PC-3 (cell line): ENCODE results near the gene SNED1. TPM values are rescaled to one million over a fixed set of nuclear protein-coding genes. Genes with fewer than 3 reads are reported as not detected.

Experiments
- ATAC-seq: fragments of 200-7000 bp; cut with Tn5 transposase; 2 replicates; pipeline ENCODE4 v1.9.1; 2020; ENCODE audit warnings: mild to moderate bottlenecking, moderate library complexity
- BruUV-seq: library from RNA; stranded (reverse); fragments of 400-500 nt; replicated peaks from 2 replicates; lab custom pipeline; 2021; lab: Mats Ljungman, UMichigan
- CTCF ChIA-PET: fragments of 300-600 bp; sonication (Branson Sonifier 250); formaldehyde crosslinking; loops from one replicate; lab custom pipeline; 2022; ENCODE audit warnings: antibody characterized with exemption; lab: Charles Lee
- POLR2A ChIA-PET: fragments of 300-600 bp; sonication (Branson Sonifier 250); formaldehyde crosslinking; loops from one replicate; lab custom pipeline; 2022; ENCODE audit warnings: antibody characterized with exemption; ENCODE audit not compliant: unreplicated experiment; lab: Charles Lee
- DNase-seq: peaks from one replicate; pipeline ENCODE4 v3.0.0-alpha.2; 2015
- H2AFZ ChIP-seq: fragments of 300-600 bp; sonication (generic); 2 replicates; pipeline ENCODE4 v1.6.0; 2016; ENCODE audit warnings: antibody characterized with exemption, low read length
- H3F3A ChIP-seq: fragments of 300-600 bp; sonication (generic); one replicate; pipeline ENCODE4 v1.6.0; 2017; ENCODE audit warnings: antibody characterized with exemption, low read length, control low read depth, mild to moderate bottlenecking; ENCODE audit not compliant: unreplicated experiment
- H3K27ac ChIP-seq: fragments of 300-600 bp; sonication (generic); 2 replicates; pipeline ENCODE4 v1.5.1; 2016; ENCODE audit warnings: mild to moderate bottlenecking, low read length
- H3K27me3 ChIP-seq: fragments of 300-600 bp; sonication (generic); 2 replicates; pipeline ENCODE4 v1.6.1; 2016; ENCODE audit warnings: low read length, mixed read lengths
- H3K36me3 ChIP-seq: fragments of 300-600 bp; sonication (generic); 2 replicates; pipeline ENCODE4 v1.6.1; 2016; ENCODE audit warnings: low read depth, mixed run types, low read length, mixed read lengths
- H3K4me1 ChIP-seq: fragments of 300-600 bp; sonication (generic); 2 replicates; pipeline ENCODE4 v1.5.1; 2016; ENCODE audit warnings: low read length; ENCODE audit not compliant: insufficient read depth
- H3K4me2 ChIP-seq: fragments of 300-600 bp; sonication (generic); 2 replicates; pipeline ENCODE4 v1.6.0; 2016; ENCODE audit warnings: low read length
- H3K4me3 ChIP-seq: fragments of 300-600 bp; sonication (generic); 2 replicates; pipeline ENCODE4 v1.5.1; 2016; ENCODE audit warnings: mild to moderate bottlenecking, low read length, mixed read lengths
- H3K79me2 ChIP-seq: fragments of 300-600 bp; sonication (generic); 2 replicates; pipeline ENCODE4 v1.6.1; 2017; ENCODE audit warnings: low read length, mixed read lengths
- H3K9ac ChIP-seq: fragments of 300-600 bp; sonication (generic); 2 replicates; pipeline ENCODE4 v1.6.0; 2016; ENCODE audit warnings: mild to moderate bottlenecking, low read length
- H3K9me2 ChIP-seq: fragments of 300-600 bp; sonication (generic); replicated peaks from 2 replicates; pipeline ENCODE4 v1.6.1; 2016; ENCODE audit warnings: mixed run types, low read length, mixed read lengths
- H3K9me3 ChIP-seq: fragments of 300-600 bp; sonication (generic); 2 replicates; pipeline ENCODE4 v1.6.1; 2016; ENCODE audit warnings: low read length, mixed read lengths
- H4K20me1 ChIP-seq: fragments of 300-600 bp; sonication (generic); 2 replicates; pipeline ENCODE4 v1.6.1; 2016; ENCODE audit warnings: low read length, mixed read lengths
- CTCF ChIP-seq: fragments of 300-600 bp; sonication (generic); conservative IDR thresholded peaks from 2 replicates; pipeline ENCODE4 v1.5.1; 2017; ENCODE audit warnings: antibody characterized with exemption, low read depth, mild to moderate bottlenecking, low read length
- EZH2 ChIP-seq: fragments of 300-600 bp; sonication (generic); IDR thresholded peaks from one replicate; pipeline ENCODE4 v1.6.1; 2017; ENCODE audit warnings: antibody characterized with exemption, mild to moderate bottlenecking, low read length; ENCODE audit not compliant: unreplicated experiment
- EZH2phosphoT487 ChIP-seq: fragments of 300-600 bp; sonication (generic); IDR thresholded peaks from 2 replicates; pipeline ENCODE4 v1.6.1; 2018; ENCODE audit warnings: mild to moderate bottlenecking, antibody characterized with exemption, low read length, borderline replicate concordance
- intact Hi-C: fragments of 100-400 bp; cut with micrococcal nuclease; formaldehyde crosslinking; loops from 2 replicates; pipeline ENCODE4 v1.9.0; 2023
- total RNA-seq: library from RNA; depleted of rRNA; stranded (reverse); fragments of >200 nt; gene quantifications from 2 replicates; pipeline ENCODE4 v1.2.3, GENCODE V29; 2014

Gene SNED1
- total RNA-seq, 1 experiment from 2014 or later: 0.66 TPM

- no TSS peak for BruUV-seq
- no peaks in the 10 kb centered on the region for H3K79me2 ChIP-seq
- no peak for ATAC-seq
- ChIA-PET CTCF (no interaction called here), POLR2A (no interaction called here)
- no peak overlapping the region for H2AFZ ChIP-seq
- H3K4me1 ChIP-seq: peaks cover 9% of the 10 kb centered on the region
- DNase-seq: no peak
- H3K9ac ChIP-seq: no peak overlapping the region
- H4K20me1 ChIP-seq: no peaks in the 10 kb centered on the region
- no peaks in the 10 kb centered on the region for H3K9me2 ChIP-seq
- H3K4me3 ChIP-seq: no peak overlapping the region
- H3K27ac ChIP-seq: no peak overlapping the region
- no peaks in the 10 kb centered on the region for H3F3A ChIP-seq
- H3K4me2 ChIP-seq: no peak overlapping the region
- no peaks in the 10 kb centered on the region for H3K27me3 ChIP-seq
- TF ChIP-seq CTCF: no peak
- no peak for TF ChIP-seq EZH2
- TF ChIP-seq EZH2phosphoT487: no peak
- intact Hi-C loops: no loop called here
- H3K9me3 ChIP-seq: peaks cover 15% of the 10 kb centered on the region
- H3K36me3 ChIP-seq: no peaks in the 10 kb centered on the region; the same call in 1 of the 2 replicates
Observed at GRCh38 chr2:241007111-241007510, 8.7 kb downstream of the SNED1 start.

GRCh38 chr2:241007880-241008710 is 9.7 kb downstream of the SNED1 start:
- Histone ChIP-seq H2AFZ (no peak overlapping the region), H3K79me2 (no peaks in the 10 kb centered on the region), H3K27me3 (no peaks in the 10 kb centered on the region), H3K4me1 (peaks cover 9% of the 10 kb centered on the region), H3F3A (no peaks in the 10 kb centered on the region), H3K27ac (no peak overlapping the region), H4K20me1 (no peaks in the 10 kb centered on the region), H3K36me3 (no peaks in the 10 kb centered on the region; the same call in 1 of the 2 replicates), H3K9me3 (peaks cover 15% of the 10 kb centered on the region), H3K4me2 (no peak overlapping the region), H3K4me3 (no peak overlapping the region), H3K9ac (no peak overlapping the region), H3K9me2 (no peaks in the 10 kb centered on the region)
- no TSS peak for BruUV-seq
- TF ChIP-seq CTCF (no peak), EZH2phosphoT487 (no peak), EZH2 (no peak)
- ATAC-seq: no peak
- intact Hi-C loops: no loop called here
- ChIA-PET CTCF (no interaction called here), POLR2A (no interaction called here)
- DNase-seq: no peak

- Histone ChIP-seq H3K9me2 (no peaks in the 10 kb centered on the region), H4K20me1 (no peaks in the 10 kb centered on the region), H3K9ac (no peak overlapping the region), H3K36me3 (no peaks in the 10 kb centered on the region; the same call in 1 of the 2 replicates), H3K79me2 (no peaks in the 10 kb centered on the region), H3K4me3 (no peak overlapping the region), H2AFZ (no peak overlapping the region), H3K4me2 (no peak overlapping the region), H3F3A (no peaks in the 10 kb centered on the region), H3K4me1 (peaks cover 9% of the 10 kb centered on the region), H3K9me3 (peaks cover 15% of the 10 kb centered on the region), H3K27me3 (no peaks in the 10 kb centered on the region), H3K27ac (no peak overlapping the region)
- ATAC-seq (no peak), DNase-seq (no peak)
- intact Hi-C loops: no loop called here
- ChIA-PET CTCF (no interaction called here), POLR2A (no interaction called here)
- BruUV-seq: no TSS peak
- TF ChIP-seq EZH2phosphoT487 (no peak), CTCF (no peak), EZH2 (no peak)
Observed at GRCh38 chr2:241008711-241009121, 10.3 kb downstream of the SNED1 start.
